ENCODE data around the gene VWA7.

Gene VWA7

GRCh38 chr6:31776485-31776988, 591 bp downstream of the VWA7 start:
- no peak for DNase-seq

GRCh38 chr6:31775633-31776484, 1.3 kb downstream of the VWA7 start:
- DNase-seq: no peak

GRCh38 chr6:31775184-31775583, 1.9 kb downstream of the VWA7 start:
- no peak for DNase-seq

- no peak for DNase-seq
Measured at GRCh38 chr6:31771992-31772358, 5.2 kb downstream of the VWA7 start.

GRCh38 chr6:31770860-31771259, 6.3 kb downstream of the VWA7 start:
- no peak for DNase-seq

GRCh38 chr6:31769684-31770371, 7.3 kb downstream of the VWA7 start:
- peak; percentile 86 for DNase-seq

GRCh38 chr6:31768363-31769257, 8.5 kb downstream of the VWA7 start:
- no peak for DNase-seq

- DNase-seq: no peak
Measured at GRCh38 chr6:31767096-31767645, 10.0 kb downstream of the VWA7 start.

- no peak for DNase-seq
Measured at GRCh38 chr6:31765910-31766794, 11.0 kb downstream of the VWA7 start.

- DNase-seq: no peak
Measured at GRCh38 chr6:31765559-31765909, 11.6 kb downstream of the VWA7 start.

- DNase-seq: no peak
Measured at GRCh38 chr6:31764198-31764597, 12.9 kb downstream of the VWA7 start.

- DNase-seq: no peak
Measured at GRCh38 chr6:31763619-31763940, 13.5 kb downstream of the VWA7 start.

GRCh38 chr6:31762878-31763618, 14.1 kb downstream of the VWA7 start:
- DNase-seq: no peak

- no peak for DNase-seq
Measured at GRCh38 chr6:31762356-31762755, 14.8 kb downstream of the VWA7 start, which contains the start of gene SAPCD1. Gene SAPCD1, plus strand, starts transcription at chr6:31762656. Its CDS starts 399 bp downstream, at chr6:31763055.

- no peak for DNase-seq
Measured at GRCh38 chr6:31761343-31761742, 15.8 kb downstream of the VWA7 start.

- no peak for DNase-seq
Measured at GRCh38 chr6:31760790-31761189, 16.3 kb downstream of the VWA7 start.

GRCh38 chr6:31758281-31758680, 18.8 kb downstream of the VWA7 start:
- DNase-seq: no peak

GRCh38 chr6:31752739-31753319, 24.3 kb downstream of the VWA7 start:
- no peak for DNase-seq

GRCh38 chr6:31750411-31751022, 26.6 kb downstream of the VWA7 start:
- DNase-seq: no peak

- DNase-seq: no peak
Measured at GRCh38 chr6:31749301-31750036, 27.7 kb downstream of the VWA7 start.

Data from CD4-positive, alpha-beta T cell treated with Interleukin-4 for 1 hour (primary cell).